ENCODE data around the gene CCSER1. TPM values are rescaled to one million over a fixed set of nuclear protein-coding genes. Genes with fewer than 3 reads are reported as not detected.

Gene CCSER1
- total RNA-seq, 1 experiment from 2014 or later = not detected

GRCh38 chr4:90127706-90128345 is 632 bp downstream of the CCSER1 start:
- no peak for DNase-seq (ENCODE audit: low read depth)

GRCh38 chr4:90128961-90129495 is 1.8 kb downstream of the CCSER1 start:
- no peak for DNase-seq (ENCODE audit: low read depth)

- no peak for DNase-seq (ENCODE audit: low read depth)
Observed at GRCh38 chr4:90130076-90130475, 2.9 kb downstream of the CCSER1 start.

- DNase-seq (ENCODE audit: low read depth) = no peak
Observed at GRCh38 chr4:90137555-90137954, 10.4 kb downstream of the CCSER1 start.

- no peak for DNase-seq (ENCODE audit: low read depth)
Observed at GRCh38 chr4:90142081-90142480, 14.9 kb downstream of the CCSER1 start.

GRCh38 chr4:90145319-90145718 is 18.1 kb downstream of the CCSER1 start:
- no peak for DNase-seq (ENCODE audit: low read depth)

- no peak for DNase-seq (ENCODE audit: low read depth)
Observed at GRCh38 chr4:90146306-90146705, 19.1 kb downstream of the CCSER1 start.

- DNase-seq (ENCODE audit: low read depth) = no peak
Observed at GRCh38 chr4:90148574-90149148, 21.5 kb downstream of the CCSER1 start.

GRCh38 chr4:90152024-90152423 is 24.8 kb downstream of the CCSER1 start:
- no peak for DNase-seq (ENCODE audit: low read depth)

- DNase-seq (ENCODE audit: low read depth) = no peak
Observed at GRCh38 chr4:90159193-90159592, 32.0 kb downstream of the CCSER1 start.

GRCh38 chr4:90160044-90160443 is 32.9 kb downstream of the CCSER1 start:
- no peak for DNase-seq (ENCODE audit: low read depth)

GRCh38 chr4:90162566-90162965 is 35.4 kb downstream of the CCSER1 start:
- DNase-seq (ENCODE audit: low read depth) = no peak

GRCh38 chr4:90163872-90164271 is 36.7 kb downstream of the CCSER1 start:
- DNase-seq (ENCODE audit: low read depth) = no peak

- DNase-seq (ENCODE audit: low read depth) = no peak
Observed at GRCh38 chr4:90165883-90166282, 38.7 kb downstream of the CCSER1 start.

GRCh38 chr4:90171491-90171890 is 44.3 kb downstream of the CCSER1 start:
- no peak for DNase-seq (ENCODE audit: low read depth)

- DNase-seq (ENCODE audit: low read depth) = no peak
Observed at GRCh38 chr4:90174621-90175023, 47.4 kb downstream of the CCSER1 start.

- no peak for DNase-seq (ENCODE audit: low read depth)
Observed at GRCh38 chr4:90181644-90182043, 54.5 kb downstream of the CCSER1 start.

GRCh38 chr4:90183254-90183653 is 56.1 kb downstream of the CCSER1 start:
- DNase-seq (ENCODE audit: low read depth) = no peak

GRCh38 chr4:90184560-90184959 is 57.4 kb downstream of the CCSER1 start:
- no peak for DNase-seq (ENCODE audit: low read depth)

GRCh38 chr4:90185416-90185815 is 58.2 kb downstream of the CCSER1 start:
- DNase-seq (ENCODE audit: low read depth) = no peak

- no peak for DNase-seq (ENCODE audit: low read depth)
Observed at GRCh38 chr4:90186229-90186628, 59.0 kb downstream of the CCSER1 start.

GRCh38 chr4:90187148-90187884 is 60.1 kb downstream of the CCSER1 start:
- DNase-seq (ENCODE audit: low read depth) = no peak

- DNase-seq (ENCODE audit: low read depth) = no peak
Observed at GRCh38 chr4:90189178-90189577, 62.0 kb downstream of the CCSER1 start.

Data from LHCN-M2 (cell line).